ENCODE measurements around the gene DSE.
"Not testable (repeated sequence)": the region's sequence is repeated elsewhere in the genome, so short reads cannot be mapped to it uniquely, and the experiment has no call there.

DSE gene

DNA sequence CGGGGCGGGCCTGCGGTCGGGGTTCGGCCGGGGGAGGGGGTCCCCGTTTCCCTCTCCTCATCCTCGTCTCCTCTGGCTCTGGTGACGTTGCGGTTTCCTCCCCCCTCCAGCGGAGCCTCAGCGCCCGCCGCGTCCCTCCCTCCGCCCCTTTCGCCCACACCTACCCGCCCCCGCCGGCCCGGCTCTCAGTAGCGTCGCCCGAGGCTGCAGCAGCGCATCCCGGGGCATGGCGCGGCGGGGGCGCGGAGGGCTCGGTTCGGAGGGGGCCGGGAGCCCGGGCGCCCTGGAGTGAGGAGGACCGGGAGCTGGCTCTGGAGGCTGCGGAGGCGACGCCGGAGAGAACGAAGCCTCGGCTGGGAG, at the start of gene DSE:
DSE (plus strand) TSS at position 188 of the 360 bp plus-strand sequence. CDS start 28,304 bp downstream, outside the sequence.
- peak; percentile 86 for DNase-seq

DNA sequence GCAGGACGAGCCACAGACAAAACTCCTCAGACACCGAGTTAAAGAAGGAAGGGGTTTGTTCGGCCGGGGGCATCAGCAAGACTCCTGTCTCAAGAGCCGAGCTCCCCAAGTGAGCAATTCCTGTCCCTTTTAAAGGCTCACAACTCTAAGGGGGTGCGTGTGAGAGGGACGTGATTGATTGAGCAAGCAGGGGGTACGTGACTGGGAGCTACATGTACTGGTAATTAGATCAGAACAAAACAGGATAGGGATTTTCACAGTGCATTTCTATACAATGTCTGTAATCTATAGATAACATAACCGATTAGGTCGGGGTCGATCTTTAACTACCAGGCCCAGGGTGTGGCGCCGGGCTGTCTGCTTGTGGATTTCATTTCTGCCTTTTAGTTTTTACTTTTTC, 48.8 kb upstream of the DSE start:
- DNase-seq = not testable (repeated sequence)

DNA sequence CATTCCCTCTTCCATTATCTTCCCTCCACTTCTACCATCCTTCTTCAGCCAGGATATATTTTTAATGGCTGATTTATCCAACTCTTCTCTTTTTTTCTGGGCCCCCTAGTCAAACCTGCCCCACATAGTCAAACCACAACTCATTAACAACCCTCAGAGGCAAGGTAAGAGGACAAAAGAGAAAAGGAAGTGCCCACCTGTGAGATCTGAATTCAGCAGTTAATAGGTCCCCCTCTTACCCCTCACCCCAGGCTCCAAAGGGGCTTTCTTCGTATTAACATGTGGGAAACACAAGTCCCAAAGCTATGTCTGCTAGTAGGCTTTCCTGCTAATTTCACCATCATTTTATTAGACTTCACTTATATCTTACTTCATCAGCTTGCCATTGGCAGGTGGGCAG, 46.9 kb upstream of the DSE start:
- no peak for DNase-seq

DNA sequence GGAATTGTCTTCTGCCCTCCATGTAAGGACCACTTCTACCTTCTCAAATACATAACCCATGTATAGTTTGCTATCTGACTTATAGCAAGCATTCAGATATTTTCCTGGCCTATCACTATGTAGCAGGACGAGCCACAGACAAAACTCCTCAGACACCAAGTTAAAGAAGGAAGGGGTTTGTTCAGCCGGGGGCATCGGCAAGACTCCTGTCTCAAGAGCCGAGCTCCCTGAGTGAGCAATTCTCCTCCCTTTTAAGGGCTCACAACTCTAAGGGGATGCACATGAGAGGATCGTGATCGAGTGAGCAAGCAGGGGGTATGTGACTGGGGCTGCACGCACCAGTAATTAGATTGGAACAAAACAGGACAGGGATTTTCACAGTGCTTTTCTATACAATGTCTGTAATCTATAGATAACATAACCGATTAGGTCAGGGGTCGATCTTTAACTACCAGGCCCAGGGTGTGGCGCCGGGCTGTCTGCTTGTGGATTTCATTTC, 45.1 kb upstream of the DSE start:
- DNase-seq = not testable (repeated sequence)

DNA sequence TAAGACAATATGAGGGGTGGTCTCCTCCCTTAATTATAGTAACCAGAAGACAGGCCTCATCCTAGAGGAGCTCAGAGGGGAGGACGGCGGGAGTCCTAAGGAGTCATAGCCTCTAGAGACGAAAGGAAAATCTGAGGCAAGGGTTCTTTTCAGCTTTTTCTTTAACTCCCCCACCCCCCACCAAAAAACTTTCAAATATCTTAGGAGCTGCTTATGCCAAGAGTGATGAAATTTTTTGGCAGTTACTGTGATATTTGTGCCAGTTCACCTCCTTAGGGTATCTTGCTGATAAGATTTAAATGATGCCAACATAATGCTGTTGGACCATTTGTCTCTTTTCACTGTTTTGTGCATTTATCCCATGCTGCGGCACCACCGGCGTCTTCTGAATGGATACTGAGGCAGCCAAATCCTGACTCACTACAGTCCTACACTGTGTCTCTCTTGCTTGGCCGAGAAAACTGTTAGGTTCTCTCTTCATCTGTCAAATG, 44.5 kb upstream of the DSE start:
- DNase-seq = no peak

DNA sequence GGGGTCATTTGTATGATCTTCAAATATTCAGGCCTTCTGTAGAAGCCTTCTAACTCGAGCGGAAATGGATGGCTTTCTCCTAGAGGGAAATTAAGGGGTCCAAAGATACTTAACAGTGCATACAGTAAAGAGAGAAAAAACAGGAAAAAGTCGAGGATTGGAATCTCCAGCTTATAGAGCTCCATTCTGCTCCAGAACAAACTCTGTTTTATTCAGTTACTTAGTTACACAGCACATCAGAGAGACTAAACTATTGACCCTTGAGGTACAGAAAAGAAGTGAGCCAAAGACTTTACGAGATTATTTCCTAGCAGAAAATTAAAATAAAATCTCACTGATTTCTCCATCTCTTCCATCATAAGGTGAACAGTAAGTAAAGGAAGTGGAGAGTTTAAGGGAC, 43.8 kb upstream of the DSE start:
- no peak for DNase-seq

DNA sequence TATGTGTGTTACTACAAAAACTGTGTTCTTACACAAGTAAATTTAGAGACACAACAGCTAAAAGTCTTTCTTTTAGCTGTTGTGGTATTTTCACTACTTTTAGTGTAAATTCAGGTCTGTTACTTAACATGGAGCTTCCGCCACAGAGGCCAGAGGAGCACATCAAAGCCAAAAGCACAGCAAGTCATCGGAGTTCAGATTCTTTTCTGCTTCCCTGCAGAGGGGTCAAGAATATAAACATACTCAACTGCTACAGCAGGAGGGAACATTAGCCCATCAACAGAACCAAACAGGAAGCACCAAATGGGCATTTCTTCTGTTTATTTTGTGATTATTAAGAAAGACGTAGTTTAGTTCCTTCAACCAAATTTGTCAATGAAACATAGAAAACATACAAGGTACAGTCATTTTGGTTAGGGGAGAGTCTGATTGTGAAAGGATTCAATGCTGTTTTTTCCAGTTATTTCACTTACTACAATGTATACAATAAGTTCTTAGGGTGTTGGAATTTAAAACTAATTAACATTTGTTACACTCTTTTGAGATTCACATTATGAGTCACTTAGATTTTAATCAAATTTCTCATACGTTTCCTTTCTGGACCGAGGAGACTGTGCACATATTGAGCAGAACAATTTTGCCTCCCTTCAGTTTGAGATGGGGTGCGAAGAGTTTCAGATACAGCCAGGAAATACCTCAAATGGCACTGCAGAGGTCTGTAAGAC, 42.8 kb upstream of the DSE start:
- no peak for DNase-seq

DNA sequence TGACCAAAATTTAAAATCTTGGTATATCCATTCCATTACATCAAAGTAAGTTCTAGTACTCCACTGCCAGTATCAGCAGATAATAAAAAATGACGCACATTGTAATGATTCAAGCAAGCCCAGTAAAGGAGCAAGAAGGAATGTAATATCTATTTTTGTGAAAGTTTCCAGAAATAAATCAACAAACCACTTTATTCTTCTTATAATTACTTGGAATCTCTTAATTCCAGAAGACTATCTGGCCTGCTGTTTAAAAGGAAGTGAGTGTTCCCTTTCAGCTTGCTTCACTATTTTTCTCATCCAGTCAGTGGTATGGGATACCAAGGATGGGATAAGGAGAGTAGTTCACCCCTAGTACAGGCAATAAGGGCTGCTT, 42.2 kb upstream of the DSE start:
- no peak for DNase-seq

DNA sequence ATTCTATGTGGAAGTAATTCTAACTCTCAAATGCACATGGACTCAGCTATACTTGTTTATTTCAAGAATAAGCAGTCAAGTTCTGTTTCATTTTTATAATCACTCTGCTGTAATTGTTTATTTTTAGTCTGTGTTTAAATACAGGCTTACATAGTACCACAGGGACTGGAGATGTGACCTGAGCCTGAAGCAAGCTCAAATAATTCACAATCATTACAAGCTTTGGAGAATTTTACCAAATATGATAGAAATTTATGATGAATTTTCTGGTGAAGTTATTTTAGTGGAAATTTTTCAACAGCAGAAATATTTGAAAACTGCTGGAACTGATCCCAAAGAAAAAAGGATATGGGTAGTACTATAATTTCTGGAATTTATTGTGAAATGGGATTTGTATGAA, 41.6 kb upstream of the DSE start:
- DNase-seq = no peak

DNA sequence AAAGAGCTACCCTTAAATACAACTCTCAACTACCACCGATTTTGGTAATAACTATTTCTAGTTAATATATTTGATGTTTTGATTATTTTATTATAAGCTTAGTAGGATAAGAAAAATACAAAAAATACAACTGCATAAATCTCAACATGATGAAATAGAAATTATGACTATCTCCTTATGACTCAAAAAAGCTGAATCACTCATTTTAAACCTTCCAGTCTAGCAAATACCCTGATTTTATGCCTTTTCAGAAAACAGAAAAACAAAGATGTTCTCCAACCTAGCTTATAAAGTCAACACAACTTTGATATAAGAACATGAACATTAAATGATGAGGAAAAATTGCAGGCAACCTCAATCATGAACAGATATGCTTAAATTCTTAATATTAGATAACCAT, 40.2 kb upstream of the DSE start:
- no peak for DNase-seq

DNA sequence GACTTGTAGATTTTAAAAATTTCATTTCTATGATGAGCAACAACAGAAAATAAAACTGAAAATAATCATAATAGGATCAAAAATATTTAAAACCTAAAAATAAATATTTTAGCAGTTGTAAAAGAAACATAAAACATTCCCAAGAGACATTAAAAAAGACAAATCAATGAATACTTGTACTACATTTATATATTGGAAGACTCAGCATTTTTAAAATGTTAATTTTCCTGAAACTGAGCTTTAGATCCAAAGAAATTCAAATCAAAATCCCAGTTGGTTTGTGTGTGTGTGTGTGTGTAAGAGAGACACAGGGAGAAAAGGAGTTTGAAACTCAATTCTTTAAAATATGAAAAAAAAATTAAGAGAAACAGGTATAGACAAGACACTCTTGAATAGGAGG, 38.7 kb upstream of the DSE start:
- DNase-seq = no peak

DNA sequence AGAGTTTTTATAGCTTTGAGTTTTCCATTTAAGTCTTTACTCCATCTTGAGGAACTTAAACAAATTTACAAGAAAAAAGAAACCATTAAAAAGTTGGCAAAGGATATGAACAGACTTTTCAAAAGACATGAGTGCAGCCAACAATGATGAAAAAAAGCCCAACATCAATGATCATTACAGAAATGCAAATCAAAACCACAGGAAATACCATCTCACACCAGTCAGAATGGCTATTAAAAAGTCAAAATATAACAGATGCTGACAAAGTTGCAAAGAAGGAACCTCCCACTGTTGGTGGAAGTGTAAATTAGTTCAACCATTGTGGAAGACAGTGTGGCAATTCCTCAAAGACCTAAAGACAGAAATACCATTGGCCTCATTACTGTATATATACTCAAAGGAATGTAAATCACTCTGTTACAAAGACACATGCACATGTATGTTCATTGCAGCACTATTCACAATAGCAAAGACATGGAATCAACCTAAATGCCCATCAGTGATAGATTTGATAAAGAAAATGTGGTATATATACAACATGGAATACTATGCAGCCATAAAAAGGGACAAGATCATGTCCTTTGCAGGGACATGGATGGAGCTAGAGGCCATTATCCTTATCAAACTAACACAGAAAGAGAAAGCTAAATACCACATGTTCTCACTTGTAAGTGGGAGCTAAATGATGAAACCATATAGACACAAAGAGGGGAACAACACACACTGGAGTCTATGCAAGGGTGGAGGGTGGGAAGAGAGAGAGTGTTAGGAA, 35.9 kb upstream of the DSE start:
- DNase-seq = not testable (repeated sequence)

DNA sequence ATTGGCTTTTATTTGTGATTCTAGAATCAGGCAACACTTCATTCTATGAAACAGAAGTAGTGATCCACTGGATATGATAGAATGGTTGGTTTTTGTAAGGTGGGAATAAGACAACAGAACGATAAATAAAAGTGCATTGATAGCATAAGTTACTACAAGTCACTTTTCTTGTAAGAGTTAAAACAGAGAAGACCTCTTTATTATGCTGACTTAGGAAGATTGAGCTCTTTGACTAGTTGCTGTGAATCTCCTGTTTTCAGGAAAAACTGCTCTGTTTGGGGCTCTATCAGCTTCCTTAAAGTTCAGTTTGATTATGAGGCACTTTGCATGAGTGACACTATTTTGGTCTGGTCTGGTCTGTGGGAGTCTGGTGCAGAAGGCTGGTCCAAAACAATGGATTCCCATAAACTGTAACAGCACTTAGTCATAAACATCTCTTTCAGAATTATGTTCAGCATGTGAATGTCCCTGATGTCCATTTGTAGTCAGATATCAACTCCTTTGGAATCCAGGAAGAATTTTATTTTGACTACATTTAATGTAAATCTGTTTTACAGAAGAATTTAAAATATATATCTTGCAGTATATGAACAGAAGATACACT, 35.0 kb upstream of the DSE start:
- DNase-seq = peak; percentile 18

DNA sequence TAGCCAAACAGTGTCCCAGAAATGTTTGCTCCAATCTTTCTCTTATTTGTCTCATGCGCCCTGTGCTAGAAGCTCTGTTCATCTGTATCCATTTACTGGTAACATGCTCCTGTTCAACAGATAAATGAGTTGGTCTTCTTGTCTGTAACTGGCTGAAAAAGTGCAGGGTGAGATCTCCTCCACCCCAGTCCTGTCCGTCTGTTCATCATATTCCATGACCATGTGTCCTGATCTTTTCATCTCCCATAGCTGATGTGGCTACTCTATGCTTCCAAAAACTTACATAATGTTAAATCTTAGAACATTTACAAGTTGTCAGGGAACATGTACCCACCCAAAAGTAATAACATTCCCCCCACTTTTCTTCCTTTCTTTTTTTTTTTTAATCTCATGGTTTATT, 31.8 kb upstream of the DSE start:
- DNase-seq = no peak

DNA sequence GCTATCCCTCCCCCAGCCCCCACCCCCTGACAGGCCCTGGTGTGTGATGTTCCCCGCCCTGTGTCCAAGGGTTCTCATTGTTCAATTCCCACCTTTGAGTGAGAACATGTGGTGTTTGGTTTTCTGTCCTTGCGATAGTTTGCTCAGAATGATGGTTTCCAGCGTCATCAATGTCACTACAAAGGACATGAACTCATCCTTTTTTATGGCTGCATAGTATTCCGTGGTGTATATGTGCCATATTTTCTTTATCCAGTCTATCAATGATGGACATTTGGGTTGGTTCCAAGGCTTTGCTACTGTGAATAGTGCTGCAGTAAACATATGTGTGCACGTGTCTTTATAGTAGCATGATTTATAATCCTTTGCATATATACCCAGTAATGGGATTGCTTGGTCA, 30.1 kb upstream of the DSE start:
- not testable (repeated sequence) for DNase-seq

DNA sequence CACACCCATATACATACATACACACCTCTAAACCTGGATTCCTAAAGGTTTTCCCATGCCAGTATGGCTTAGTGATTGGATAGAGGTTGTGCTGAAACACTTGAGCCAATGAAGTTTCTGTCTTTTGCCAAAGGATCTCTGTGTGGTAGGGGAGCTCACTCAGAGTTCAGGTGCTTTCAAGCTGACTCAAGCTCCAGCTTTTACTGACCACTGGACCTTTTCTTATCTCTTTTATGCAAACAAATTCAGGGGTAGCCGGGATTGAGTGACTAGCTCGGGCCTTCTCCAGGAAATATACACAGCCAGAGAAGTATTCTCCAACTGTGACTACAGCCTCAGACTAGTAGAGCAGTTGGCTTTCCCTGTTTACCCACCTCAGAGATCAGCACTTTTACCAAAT, 21.5 kb upstream of the DSE start:
- no peak for DNase-seq

DNA sequence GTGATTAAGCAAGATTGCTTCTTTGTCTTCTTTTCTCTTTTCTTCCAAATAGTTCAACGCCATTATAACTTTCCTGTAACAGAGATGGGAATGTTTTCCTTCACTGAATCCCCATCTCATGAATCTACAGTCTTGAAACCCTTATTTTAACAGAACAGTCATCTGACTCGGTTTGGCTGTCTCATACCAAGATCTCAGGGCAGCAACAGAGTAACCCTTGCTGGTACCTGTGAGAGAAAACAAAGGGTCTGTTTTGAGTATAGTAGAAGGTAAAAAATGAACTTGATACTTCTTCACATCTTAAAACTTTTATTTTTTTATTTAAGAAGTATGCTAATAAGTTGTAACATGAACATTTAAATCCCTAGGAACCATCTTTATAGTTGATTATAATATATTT, 19.6 kb upstream of the DSE start:
- DNase-seq = no peak

DNA sequence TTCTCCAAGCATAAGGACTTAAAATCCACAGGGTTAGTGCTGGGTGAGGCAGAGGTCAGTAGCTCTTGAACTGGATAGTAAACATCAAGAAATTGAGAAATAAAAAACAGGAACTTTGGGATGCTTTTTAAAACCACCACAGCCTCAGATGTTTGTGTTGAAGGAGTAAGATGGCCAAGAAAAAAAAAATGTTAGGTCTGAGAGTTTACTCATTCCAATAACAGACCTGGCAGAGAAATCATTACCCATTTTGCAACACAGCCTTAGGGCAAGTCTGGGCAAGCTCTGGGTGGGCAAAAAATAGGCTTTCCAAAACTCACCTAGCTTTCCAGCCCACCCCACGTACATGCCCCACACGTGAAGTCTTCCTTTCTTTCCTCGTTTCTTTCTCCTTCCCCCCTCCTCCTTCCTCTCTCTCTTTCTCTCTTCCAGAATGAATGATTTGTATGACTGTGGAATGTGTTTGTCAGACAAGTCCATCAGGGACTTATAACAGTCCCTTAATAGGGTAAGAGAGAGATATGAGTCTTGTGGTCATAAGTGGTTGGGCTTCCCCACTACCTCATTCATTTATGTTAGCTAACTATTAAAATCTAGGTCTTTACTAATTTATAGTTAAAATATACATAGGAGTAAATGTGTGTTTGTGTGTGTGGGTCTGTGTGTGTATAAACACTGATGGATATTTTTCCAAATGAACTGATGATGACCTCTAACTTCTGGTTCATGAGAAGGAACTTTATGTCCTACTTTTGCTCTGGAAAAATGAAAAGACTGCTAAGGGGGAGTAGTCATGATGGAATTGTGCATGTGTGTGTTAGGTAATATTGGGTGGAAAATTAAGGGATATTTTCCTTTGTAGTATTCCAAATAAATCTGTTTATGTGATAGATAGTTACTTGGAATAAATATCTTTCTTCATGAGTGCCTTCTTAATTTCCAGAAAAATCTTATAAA, 18.0 kb upstream of the DSE start:
- DNase-seq = no peak

DNA sequence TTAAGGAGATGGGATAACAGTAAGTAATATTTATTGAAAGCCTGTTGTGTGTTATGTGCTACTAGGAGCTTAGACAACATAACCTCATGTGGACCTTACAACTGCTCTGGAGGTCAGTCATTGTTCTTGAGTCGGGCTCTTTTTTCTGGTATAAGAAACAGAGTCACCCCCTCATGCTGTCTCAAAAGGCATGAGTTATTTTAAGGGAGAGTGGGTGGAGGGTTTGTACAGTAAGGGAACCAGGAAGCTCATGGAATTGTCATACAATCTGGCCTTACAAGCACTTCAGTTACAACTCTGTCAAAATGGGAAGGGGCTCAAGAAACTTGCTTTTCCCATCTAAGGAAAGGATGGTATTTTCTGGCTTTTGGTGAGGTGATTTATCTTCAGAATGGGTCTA, 16.5 kb upstream of the DSE start:
- peak; percentile 65 for DNase-seq

DNA sequence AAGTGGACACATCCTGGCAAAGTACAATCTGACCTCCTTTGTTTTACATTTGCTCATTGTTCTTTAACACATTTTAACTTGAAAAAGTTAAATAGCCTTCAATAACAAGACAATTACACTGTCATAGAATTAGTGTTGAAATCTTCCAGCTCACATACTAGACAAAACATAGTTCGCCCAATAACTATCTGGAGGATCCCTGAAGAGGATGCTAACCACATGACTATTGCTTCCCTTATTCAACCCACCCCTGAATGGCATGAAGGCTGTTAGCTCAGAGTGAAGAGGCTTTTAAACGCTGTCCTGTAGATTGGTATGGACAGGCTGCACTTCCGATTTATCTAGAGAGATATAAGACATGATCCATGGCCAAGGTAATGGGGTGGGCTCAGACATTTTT, 15.0 kb upstream of the DSE start:
- no peak for DNase-seq

DNA sequence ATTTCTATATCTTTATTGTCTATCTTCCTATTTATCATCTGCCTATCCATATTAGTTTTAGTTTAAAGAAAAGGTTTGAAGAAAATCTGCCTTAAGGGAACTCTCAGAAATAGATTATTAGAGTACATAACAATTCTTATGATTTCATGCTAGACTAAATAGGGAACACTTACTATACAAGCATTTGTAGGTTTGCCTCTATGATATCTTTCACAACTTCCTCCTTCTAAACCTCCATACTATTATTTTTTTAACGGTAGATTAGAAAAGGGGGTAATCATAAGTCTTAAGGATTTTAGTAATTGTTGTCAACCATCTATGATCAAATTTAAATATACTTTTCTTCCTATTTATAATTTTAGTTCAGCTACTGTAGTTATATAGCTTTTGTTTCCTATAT, 11.6 kb upstream of the DSE start:
- DNase-seq = no peak

DNA sequence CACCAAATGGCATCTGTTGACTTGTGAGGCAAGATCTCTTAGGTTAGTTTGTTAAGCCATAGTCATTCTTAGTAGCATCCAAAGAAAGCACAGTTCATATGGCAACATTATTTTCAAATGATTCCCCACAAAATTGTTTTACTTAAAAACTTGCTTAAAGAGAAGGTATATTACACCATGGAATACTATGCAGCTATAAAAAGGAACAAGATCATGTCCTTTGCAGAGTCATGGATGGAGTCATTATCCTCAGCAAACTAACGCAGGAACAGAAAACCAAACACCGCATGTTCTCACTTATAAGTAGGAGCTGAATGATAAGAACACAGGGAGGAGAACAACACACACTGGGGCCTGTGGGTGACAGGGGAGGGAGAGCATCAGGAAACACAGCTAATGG, 10.9 kb upstream of the DSE start:
- no peak for DNase-seq

DNA sequence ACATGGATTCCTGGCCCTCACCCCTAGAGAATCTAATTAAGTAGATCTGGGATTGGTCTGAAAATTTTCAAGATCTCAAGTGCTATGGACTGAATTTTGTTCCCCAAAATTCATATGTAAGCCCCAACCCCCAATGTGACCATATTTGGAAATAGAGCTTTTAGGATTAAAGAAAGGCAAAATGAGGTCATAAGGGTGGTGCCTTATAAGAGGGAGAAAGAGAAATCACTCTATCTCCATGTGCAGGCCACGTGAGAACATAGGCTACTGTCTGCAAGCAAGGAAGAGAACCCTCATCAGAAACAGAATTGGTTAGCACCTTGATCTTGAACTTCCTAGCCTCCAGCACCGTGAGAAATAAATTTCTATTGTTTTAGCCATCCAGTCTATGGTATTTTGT, 8.5 kb upstream of the DSE start:
- DNase-seq = peak; percentile 47

Measured in suppressor macrophage treated with lipopolysaccharide for 4 hours (primary cell).